H1 (cell line): ENCODE data around the gene PCGF3. TPM values are rescaled to one million over a fixed set of nuclear protein-coding genes. Genes with fewer than 3 reads are reported as not detected.

Experiments
- CTCF ChIA-PET: fragments of 300-600 bp; sonication (Branson Sonifier 250); formaldehyde crosslinking; loops from one replicate; lab custom pipeline; 2021; ENCODE audit not compliant: partially characterized antibody; lab: Charles Lee
- POLR2A ChIA-PET: fragments of 300-600 bp; sonication (Branson Sonifier 250); formaldehyde crosslinking; loops from one replicate; lab custom pipeline; 2021; ENCODE audit warnings: inconsistent platforms; ENCODE audit not compliant: partially characterized antibody; lab: Charles Lee
- DNase-seq, 2 experiments: peaks; one replicate each; pipeline versions ENCODE4 v3.0.0 to v3.0.0-alpha.2; 2010 to 2022; ENCODE audit warnings: low spot score in 2 of 2, low read depth in 1 of 2, mixed read lengths in 1 of 2
- FAIRE-seq: peaks from 2 replicates; lab custom pipeline; 2011; peaks lifted over from hg19 to GRCh38; lab: Jason Lieb, UNC
- H2AFZ ChIP-seq: 2 replicates; pipeline ENCODE4 v1.8.1; 2012; ENCODE audit warnings: low read length, inconsistent platforms
- H2AK5ac ChIP-seq: 2 replicates; pipeline ENCODE4 v1.6.1; 2013; ENCODE audit warnings: low read depth, low read length
- H2BK120ac ChIP-seq: replicated peaks from 2 replicates; pipeline ENCODE3; 2013; ENCODE audit warnings: low read depth, low read length, inconsistent platforms
- H2BK12ac ChIP-seq: 2 replicates; pipeline ENCODE4 v1.6.1; 2013; ENCODE audit warnings: low read depth, low read length
- H2BK15ac ChIP-seq: 2 replicates; pipeline ENCODE4 v1.6.1; 2013; ENCODE audit warnings: low read length
- H2BK20ac ChIP-seq: 2 replicates; pipeline ENCODE4 v1.6.1; 2013; ENCODE audit warnings: low read length
- H2BK5ac ChIP-seq: 2 replicates; pipeline ENCODE4 v1.6.1; 2013; ENCODE audit warnings: low read depth, low read length
- H3K14ac ChIP-seq: 2 replicates; pipeline ENCODE4 v1.6.1; 2013; ENCODE audit warnings: inconsistent platforms; ENCODE audit not compliant: insufficient read length
- H3K18ac ChIP-seq: 2 replicates; pipeline ENCODE4 v1.6.1; 2013; ENCODE audit warnings: low read length; ENCODE audit errors: extremely low read depth
- H3K23ac ChIP-seq: 2 replicates; pipeline ENCODE4 v1.6.1; 2013; ENCODE audit warnings: inconsistent platforms; ENCODE audit not compliant: insufficient read length
- H3K23me2 ChIP-seq: 2 replicates; pipeline ENCODE4 v1.6.1; 2013; ENCODE audit warnings: low read depth, low read length
- H3K27ac ChIP-seq: 2 replicates; pipeline ENCODE4 v1.6.1; 2011; ENCODE audit warnings: low read depth, low read length, inconsistent platforms
- H3K27me3 ChIP-seq, 4 experiments: replicated peaks in 1 of 4; 1 replicate in 1 of 4; 2 replicates in 3 of 4; pipeline versions ENCODE4 v1.6.1 to v1.8.1; 2011 to 2013; ENCODE audit warnings: low read length in 3 of 4, mild to moderate bottlenecking in 3 of 4, inconsistent platforms in 2 of 4, mixed read lengths in 2 of 4, moderate library complexity in 1 of 4; ENCODE audit not compliant: control insufficient read depth in 3 of 4, insufficient read depth in 3 of 4; ENCODE audit errors: extremely low read depth in 1 of 4
- H3K36me3 ChIP-seq, 4 experiments: 2 replicates each; pipeline versions ENCODE4 v1.6.1 to v1.8.1; 2011 to 2013; ENCODE audit warnings: mild to moderate bottlenecking in 4 of 4, low read length in 3 of 4, moderate library complexity in 2 of 4, control low read depth in 1 of 4, inconsistent platforms in 1 of 4; ENCODE audit not compliant: insufficient read depth in 4 of 4, control insufficient read depth in 2 of 4
- H3K4ac ChIP-seq: replicated peaks from 2 replicates; pipeline ENCODE3; 2013; ENCODE audit warnings: low read length, low read depth, mixed read lengths, inconsistent platforms; ENCODE audit not compliant: insufficient read length
- H3K4me1 ChIP-seq, 4 experiments: replicated peaks in 1 of 4; 1 replicate in 1 of 4; 2 replicates in 3 of 4; pipeline versions ENCODE4 v1.6.1 to v1.8.1; 2011 to 2013; ENCODE audit warnings: low read length in 3 of 4, inconsistent platforms in 2 of 4, mixed read lengths in 1 of 4; ENCODE audit not compliant: insufficient read depth in 4 of 4, control insufficient read depth in 3 of 4
- H3K4me2 ChIP-seq, 2 experiments: 2 replicates each; pipeline versions ENCODE4 v1.6.1 to v1.8.1; 2011 to 2013; ENCODE audit warnings: low read depth in 2 of 2, low read length in 2 of 2, control low read depth in 1 of 2, inconsistent platforms in 1 of 2, mild to moderate bottlenecking in 1 of 2; ENCODE audit not compliant: insufficient read depth in 1 of 2
- H3K4me3 ChIP-seq, 4 experiments: fragments of 200-600, 300-600 bp in 1 of 4; sonication (generic), shearing (Covaris generic), sonication (Bioruptor Twin) in 1 of 4; 2 replicates each; pipeline versions ENCODE4 v1.5.1 to v1.8.1; 2011 to 2016; ENCODE audit warnings: low read length in 4 of 4, low read depth in 3 of 4, control low read depth in 2 of 4, inconsistent platforms in 2 of 4, mild to moderate bottlenecking in 2 of 4, mixed read lengths in 1 of 4, moderate library complexity in 1 of 4; ENCODE audit not compliant: insufficient read depth in 2 of 4; ENCODE audit errors: extremely low read depth in 1 of 4
- H3K56ac ChIP-seq: replicated peaks from 2 replicates; pipeline ENCODE3; 2013; ENCODE audit warnings: low read depth, mild to moderate bottlenecking, mixed read lengths, low read length, inconsistent platforms; ENCODE audit not compliant: insufficient read length
- H3K79me1 ChIP-seq: 2 replicates; pipeline ENCODE4 v1.6.1; 2013; ENCODE audit warnings: low read depth, low read length, control low read depth
- H3K79me2 ChIP-seq, 2 experiments: 2 replicates each; pipeline versions ENCODE4 v1.6.1 to v1.8.1; 2012 to 2013; ENCODE audit warnings: low read length in 2 of 2, mild to moderate bottlenecking in 2 of 2, inconsistent platforms in 1 of 2; ENCODE audit not compliant: insufficient read depth in 2 of 2, control insufficient read depth in 1 of 2
- H3K9ac ChIP-seq, 4 experiments: replicated peaks in 1 of 4; 1 replicate in 1 of 4; 2 replicates in 3 of 4; pipeline versions ENCODE4 v1.6.1 to v1.8.1; 2011 to 2013; ENCODE audit warnings: low read depth in 3 of 4, low read length in 3 of 4, control low read depth in 2 of 4, mild to moderate bottlenecking in 2 of 4, moderate library complexity in 2 of 4, inconsistent platforms in 1 of 4; ENCODE audit errors: extremely low read depth in 1 of 4
- H3K9me3 ChIP-seq, 2 experiments: 2 replicates each; pipeline versions ENCODE4 v1.6.1 to v1.8.1; 2012 to 2013; ENCODE audit warnings: mild to moderate bottlenecking in 2 of 2, moderate library complexity in 2 of 2, control low read depth in 1 of 2, inconsistent platforms in 1 of 2, low read depth in 1 of 2, low read length in 1 of 2, mixed read lengths in 1 of 2; ENCODE audit not compliant: insufficient read depth in 2 of 2
- H4K20me1 ChIP-seq, 2 experiments: replicated peaks in 1 of 2; 2 replicates each; pipeline versions ENCODE3 to v1.8.1; 2011 to 2013; ENCODE audit warnings: inconsistent platforms in 2 of 2, low read length in 2 of 2, mild to moderate bottlenecking in 1 of 2; ENCODE audit not compliant: insufficient read depth in 2 of 2, control insufficient read depth in 1 of 2
- H4K5ac ChIP-seq: 2 replicates; pipeline ENCODE4 v1.6.1; 2013; ENCODE audit warnings: low read length, low read depth, mixed read lengths, inconsistent platforms; ENCODE audit not compliant: insufficient read length
- H4K8ac ChIP-seq: 2 replicates; pipeline ENCODE4 v1.8.0; 2013; ENCODE audit warnings: mild to moderate bottlenecking, moderate library complexity, low read length, inconsistent platforms; ENCODE audit not compliant: insufficient read depth; ENCODE audit errors: extremely low read depth
- H4K91ac ChIP-seq: replicated peaks from 2 replicates; pipeline ENCODE3; 2013; ENCODE audit warnings: low read length, mixed read lengths, inconsistent platforms; ENCODE audit not compliant: insufficient read length
- CHD1 ChIP-seq: IDR thresholded peaks from 2 replicates; pipeline ENCODE4 v1.6.1; 2012; ENCODE audit warnings: low read depth, low read length, improper control_type of control experiment
- CREB1 ChIP-seq: IDR thresholded peaks from 2 replicates; pipeline ENCODE4 v1.6.1; 2012; ENCODE audit warnings: inconsistent platforms
- CTBP2 ChIP-seq: IDR thresholded peaks from 2 replicates; pipeline ENCODE4 v1.7.0; 2011; ENCODE audit warnings: borderline replicate concordance, mild to moderate bottlenecking, moderate library complexity, mixed read lengths, low read length; ENCODE audit not compliant: insufficient read depth, insufficient read length
- GTF2F1 ChIP-seq: IDR thresholded peaks from 2 replicates; pipeline ENCODE4 v1.6.1; 2012; ENCODE audit warnings: low read depth, low read length, improper control_type of control experiment, borderline replicate concordance
- KDM4A ChIP-seq: IDR thresholded peaks from one replicate; pipeline ENCODE4 v1.7.1; 2012; ENCODE audit warnings: low read depth, mild to moderate bottlenecking, moderate library complexity, low read length, inconsistent platforms; ENCODE audit not compliant: severe bottlenecking
- SIN3A ChIP-seq, 2 experiments: IDR thresholded peaks in 1 of 2; conservative IDR thresholded peaks in 1 of 2; 2 replicates each; pipeline ENCODE4 v1.6.1; 2011 to 2012; ENCODE audit warnings: low read length in 2 of 2, improper control_type of control experiment in 1 of 2, low read depth in 1 of 2, mild to moderate bottlenecking in 1 of 2
- TEAD4 ChIP-seq: IDR thresholded peaks from 2 replicates; pipeline ENCODE4 v1.6.1; 2012; ENCODE audit warnings: low read depth, low read length, inconsistent platforms, mixed read lengths
- WGBS, 2 experiments: shearing (Covaris generic) in 1 of 2; methylation state at CpG; one replicate each; pipeline versions ENCODE4 v1.1.6 to v1.1.7; 2013 to 2015; ENCODE audit warnings: low lambda C conversion rate in 2 of 2, mixed read lengths in 2 of 2, inconsistent platforms in 1 of 2, low coverage in 1 of 2, missing lambda C conversion rate in 1 of 2; ENCODE audit not compliant: insufficient replicate concordance in 2 of 2, insufficient coverage in 1 of 2, insufficient read length in 1 of 2; ENCODE audit errors: extremely low coverage in 1 of 2, missing lambda C conversion rate in 1 of 2; 5-methylcytosine and 5-hydroxymethylcytosine counted together
- polyA plus RNA-seq, 7 experiments: library from polyadenylated mRNA; depleted of rRNA in 3 of 7; stranded (reverse) in 5 of 7; unstranded in 2 of 7; fragments of >200 nt in 5 of 7; fragments of 200-250 nt in 2 of 7; gene quantifications; 1 replicate in 5 of 7; 2 replicates in 1 of 7; 4 replicates in 1 of 7; pipeline versions ENCODE4 v1.2.1 to v1.2.3, GENCODE V29; 2011 to 2013; ENCODE audit warnings: missing spikeins in 2 of 7, mixed read lengths in 2 of 7
- total RNA-seq: library from RNA; stranded (reverse); fragmentation: NEBNext Ultra II Directional; extraction: Animal tissue kit (Norgen Biotek cat#: 25700); gene quantifications from 2 replicates; pipeline ENCODE4 v1.2.1, GENCODE V29; 2021
- TF ChIP-seq, protein P1 (sequence below): IDR thresholded peaks from 2 replicates; pipeline ENCODE4 v1.6.1; 2012; ENCODE audit warnings: inconsistent platforms
- TF ChIP-seq, protein P2 (sequence below): IDR thresholded peaks from 2 replicates; pipeline ENCODE4 v1.6.1; 2012; ENCODE audit warnings: inconsistent platforms
- TF ChIP-seq, protein P3 (sequence below): IDR thresholded peaks from 2 replicates; pipeline ENCODE4 v1.6.1; 2012; ENCODE audit warnings: low read length, inconsistent platforms

Gene PCGF3
- total and polyA plus RNA-seq, 2 of the 8 experiments (the other 6 are each of a cell fraction or from before 2014, with no cell fraction given) = 52.7 to 52.9 TPM

DNA sequence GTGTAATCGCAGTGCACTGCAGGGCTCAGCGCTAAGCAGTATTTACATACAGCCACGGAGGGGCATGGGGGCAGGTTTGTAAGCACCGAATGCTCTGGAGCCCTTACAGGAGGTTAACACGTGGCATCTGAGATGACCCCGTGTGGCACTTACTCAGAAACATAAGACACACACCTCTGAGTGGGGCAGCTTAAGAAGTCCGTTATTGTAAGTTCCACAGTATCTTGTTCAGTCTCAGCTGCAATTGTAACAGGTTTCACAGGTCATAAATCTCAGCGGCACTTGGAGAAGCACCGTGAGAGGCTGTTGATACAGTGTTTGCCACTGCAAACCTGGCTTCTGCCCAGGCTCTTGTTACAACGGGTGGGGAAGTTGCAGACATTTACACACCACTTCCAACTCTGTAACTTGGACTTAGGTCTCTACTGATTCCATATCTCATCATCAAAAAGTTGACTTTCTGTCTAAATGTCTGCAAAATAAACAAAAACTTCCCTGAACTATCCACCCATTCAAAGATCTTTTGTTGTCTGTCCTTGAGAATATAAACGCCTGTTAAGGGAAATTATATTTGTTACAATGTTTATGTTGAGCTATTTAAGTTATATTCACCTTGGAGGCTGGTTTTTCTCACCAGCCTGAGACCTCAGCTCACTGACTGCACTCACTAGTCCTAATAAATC lies 110.0 kb downstream of the PCGF3 start:
- Histone ChIP-seq H2BK12ac (no peak overlapping the region), H2AK5ac (no peak overlapping the region), H3K9ac (no peak overlapping the region), H3K79me1 (no peaks in the 10 kb centered on the region), H3K14ac (no peak overlapping the region), H3K79me2 (no peaks in the 10 kb centered on the region), H3K23ac (no peak overlapping the region), H3K36me3 (no peaks in the 10 kb centered on the region), H3K56ac (no peak overlapping the region), H3K4me2 (no peak overlapping the region), H2BK120ac (no peak overlapping the region), H4K5ac (no peak overlapping the region), H2BK5ac (no peak overlapping the region), H3K4me1 (no peaks in the 10 kb centered on the region), H3K23me2 (no peaks in the 10 kb centered on the region), H2BK20ac (no peak overlapping the region), H3K4ac (no peak overlapping the region), H2BK15ac (no peak overlapping the region), H3K27me3 (peaks cover 7 to 73% (median 43%) of the 10 kb centered on the region in 4 experiments), H3K4me3 (no peak overlapping the region), H4K8ac (no peak overlapping the region), H3K27ac (no peak overlapping the region), H4K20me1 (peaks cover 2% of the 10 kb centered on the region in 2 experiments), H2AFZ (no peak overlapping the region), H3K9me3 (no peaks in the 10 kb centered on the region), H4K91ac (no peak overlapping the region), H3K18ac (no peak overlapping the region)
- 79% methylated on average over 11 of the region's 11 CpGs; no CpG with 5 or more reads in 1 of the 2 experiments for WGBS, 2 experiments
- no peak for DNase-seq
- ChIA-PET POLR2A (no interaction called here), CTCF (interaction anchor here (1.3 to 3.6 kb wide), 4 partner anchors 8 to 74 kb away, joined by 3 to 13 read pairs (median 12); no protein-coding TSS in a partner anchor)
- FAIRE-seq = no peak
- no peak for TF ChIP-seq TEAD4
- TF ChIP-seq, protein P1, sequence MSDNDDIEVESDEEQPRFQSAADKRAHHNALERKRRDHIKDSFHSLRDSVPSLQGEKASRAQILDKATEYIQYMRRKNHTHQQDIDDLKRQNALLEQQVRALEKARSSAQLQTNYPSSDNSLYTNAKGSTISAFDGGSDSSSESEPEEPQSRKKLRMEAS = no peak
- TF ChIP-seq, protein P2, sequence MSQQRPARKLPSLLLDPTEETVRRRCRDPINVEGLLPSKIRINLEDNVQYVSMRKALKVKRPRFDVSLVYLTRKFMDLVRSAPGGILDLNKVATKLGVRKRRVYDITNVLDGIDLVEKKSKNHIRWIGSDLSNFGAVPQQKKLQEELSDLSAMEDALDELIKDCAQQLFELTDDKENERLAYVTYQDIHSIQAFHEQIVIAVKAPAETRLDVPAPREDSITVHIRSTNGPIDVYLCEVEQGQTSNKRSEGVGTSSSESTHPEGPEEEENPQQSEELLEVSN = no peak
- TF ChIP-seq, protein P3, sequence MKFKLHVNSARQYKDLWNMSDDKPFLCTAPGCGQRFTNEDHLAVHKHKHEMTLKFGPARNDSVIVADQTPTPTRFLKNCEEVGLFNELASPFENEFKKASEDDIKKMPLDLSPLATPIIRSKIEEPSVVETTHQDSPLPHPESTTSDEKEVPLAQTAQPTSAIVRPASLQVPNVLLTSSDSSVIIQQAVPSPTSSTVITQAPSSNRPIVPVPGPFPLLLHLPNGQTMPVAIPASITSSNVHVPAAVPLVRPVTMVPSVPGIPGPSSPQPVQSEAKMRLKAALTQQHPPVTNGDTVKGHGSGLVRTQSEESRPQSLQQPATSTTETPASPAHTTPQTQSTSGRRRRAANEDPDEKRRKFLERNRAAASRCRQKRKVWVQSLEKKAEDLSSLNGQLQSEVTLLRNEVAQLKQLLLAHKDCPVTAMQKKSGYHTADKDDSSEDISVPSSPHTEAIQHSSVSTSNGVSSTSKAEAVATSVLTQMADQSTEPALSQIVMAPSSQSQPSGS = no peak
- TF ChIP-seq SIN3A (conservative IDR thresholded peaks at IDR 0.05 in 1 of 2, IDR thresholded peaks at IDR 0.05 in 1 of 2; ENCODE audit: low read depth in 1 of 2, low read length in 2 of 2) = no peak
- TF ChIP-seq CTBP2 = no peak
- TF ChIP-seq KDM4A = no peak
- no peak for TF ChIP-seq CHD1
- no peak for TF ChIP-seq CREB1
- TF ChIP-seq GTF2F1 = no peak
